ENCODE data around the gene EIF3C.
"Not testable (repeated sequence)": the region's sequence is repeated elsewhere in the genome, so short reads cannot be mapped to it uniquely, and the experiment has no call there.

- TF ChIP-seq CTCF, POLR2A (IDR thresholded peaks at IDR 0.05): not testable (repeated sequence)
Observed at GRCh38 chr16:28666264-28666663, 45.0 kb upstream of the EIF3C start.
